HG03039 (cell line): ENCODE results near the gene C4orf54.

Experiments
- ATAC-seq: cut with Tn5 transposase; IDR thresholded peaks from one replicate; pipeline ENCODE4 v1.9.1; 2021; ENCODE audit warnings: mild to moderate bottlenecking, moderate library complexity; ENCODE audit not compliant: unreplicated experiment

C4orf54 gene

DNA sequence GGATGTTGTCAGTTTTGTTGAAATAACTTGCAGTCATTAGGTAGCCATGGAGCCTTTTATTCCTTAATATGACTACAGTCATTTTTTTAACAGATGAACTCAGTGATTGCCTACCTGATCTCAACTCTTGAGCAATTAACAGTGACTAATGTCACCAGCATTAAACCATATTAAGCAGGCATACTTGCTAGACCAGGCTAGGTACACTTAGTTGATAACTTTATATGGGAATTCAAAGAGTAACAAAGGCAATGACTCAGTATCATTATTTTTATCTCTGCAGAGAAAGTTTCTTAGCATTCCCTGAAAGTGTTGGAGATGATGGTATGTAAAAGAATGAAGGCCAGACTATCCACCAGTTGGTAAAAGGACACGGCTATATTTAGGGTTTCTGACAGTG lies at the start of gene C4orf54:
Gene C4orf54, minus strand, starts transcription at position 31 of the 400 bp plus-strand sequence. CDS start 3,180 bp downstream, outside the sequence.
- no peak for ATAC-seq

DNA sequence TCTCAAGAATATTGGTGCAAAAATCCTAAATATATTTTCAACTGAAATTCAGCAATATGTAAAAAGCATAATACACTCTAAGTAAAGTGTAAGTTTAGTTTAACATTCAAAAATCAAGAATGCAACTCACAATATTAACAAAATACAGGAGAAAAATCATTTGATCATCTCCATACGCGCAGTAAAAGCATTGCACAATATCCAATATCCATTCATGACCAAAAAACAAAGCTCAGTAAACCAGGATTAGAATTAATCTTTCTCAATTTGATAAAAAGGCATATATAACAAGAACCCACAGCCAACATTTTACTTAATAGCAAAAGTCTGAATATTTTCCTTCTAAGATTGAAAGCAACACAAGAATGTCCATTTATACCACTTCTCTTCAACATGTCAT lies 48.3 kb upstream of the C4orf54 start:
- ATAC-seq: no peak

DNA sequence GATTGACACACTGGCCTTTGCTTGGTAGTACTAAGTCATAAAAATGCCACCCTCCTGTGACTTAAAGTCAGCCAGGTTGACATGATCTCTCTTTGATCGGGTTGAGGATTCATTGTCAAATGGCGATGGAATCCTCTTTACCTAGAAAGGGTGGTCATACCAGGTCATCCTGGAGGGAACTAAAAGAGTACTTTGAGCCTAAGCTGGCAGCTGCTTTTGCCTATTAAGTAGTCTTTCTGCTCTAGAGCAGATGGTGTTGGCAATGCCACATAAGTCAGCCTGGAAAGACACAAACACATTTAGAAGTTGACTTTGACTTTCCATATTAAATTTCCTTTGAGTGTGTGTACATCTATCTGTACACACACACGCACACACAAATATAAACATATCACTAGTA lies 39.2 kb upstream of the C4orf54 start:
- no peak for ATAC-seq

- no peak for ATAC-seq
Measured at GRCh38 chr4:99693140-99693539, 35.5 kb upstream of the C4orf54 start.

DNA sequence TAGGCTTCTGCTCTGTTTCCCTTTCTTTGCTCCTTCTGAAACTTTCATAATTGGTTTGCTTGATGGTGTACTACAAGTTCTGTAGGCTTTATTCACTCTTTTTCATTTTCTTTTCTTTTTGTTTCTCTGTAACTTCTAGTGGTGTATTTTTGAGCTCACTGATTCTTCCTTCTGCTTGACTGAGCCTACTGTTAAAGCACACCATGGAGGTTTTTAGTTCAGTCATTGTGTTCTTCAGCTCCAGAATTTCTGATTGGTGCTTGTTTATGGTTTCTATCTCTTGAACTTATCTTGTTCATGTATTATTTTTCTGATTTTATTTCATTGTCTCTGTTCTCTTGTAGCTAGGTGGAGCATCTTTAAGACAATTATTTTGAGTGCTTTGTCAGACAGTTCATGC lies 33.4 kb upstream of the C4orf54 start:
- ATAC-seq: no peak

- ATAC-seq: no peak
Measured at GRCh38 chr4:99690472-99690871, 32.8 kb upstream of the C4orf54 start.

DNA sequence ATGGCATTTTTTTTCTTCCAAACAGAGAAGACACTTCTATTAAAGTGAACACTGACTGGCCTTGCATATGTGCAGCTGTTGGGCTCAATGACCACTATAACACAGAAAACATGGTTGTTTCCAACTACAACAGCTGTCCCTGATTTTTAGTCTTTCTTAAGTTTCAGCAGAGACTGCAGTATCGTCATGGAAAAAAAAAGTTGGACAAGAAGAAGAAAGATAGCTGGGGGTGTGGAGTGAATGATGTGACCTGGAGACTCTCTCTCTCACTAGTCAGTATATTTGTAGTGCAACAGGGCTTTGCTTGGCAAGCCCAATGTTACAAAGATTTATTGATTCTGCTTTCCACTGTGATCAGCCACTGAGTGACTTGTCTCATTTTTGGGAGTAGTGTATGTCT lies 29.5 kb upstream of the C4orf54 start:
- no peak for ATAC-seq

DNA sequence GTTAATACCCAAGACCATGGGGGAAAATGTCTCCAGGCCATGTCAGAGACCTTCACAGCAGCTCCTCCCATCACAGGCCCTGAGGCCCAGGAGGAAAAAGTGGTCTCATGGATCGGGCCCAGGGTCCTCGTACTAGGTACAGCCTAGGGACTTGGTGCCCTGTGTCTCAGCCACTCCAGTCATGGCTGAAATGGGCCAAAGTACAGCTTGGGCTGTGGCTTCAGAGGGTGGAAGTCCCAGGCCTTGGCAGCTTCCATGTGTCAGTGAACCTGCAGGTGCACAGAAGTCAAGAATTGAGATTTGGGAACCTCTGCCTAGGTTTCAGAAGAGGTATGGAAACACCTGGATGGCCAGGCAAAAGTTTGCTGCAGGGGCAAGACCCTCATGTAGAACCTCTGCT lies 27.6 kb upstream of the C4orf54 start:
- no peak for ATAC-seq

- ATAC-seq: no peak
Measured at GRCh38 chr4:99683895-99684294, 26.3 kb upstream of the C4orf54 start.

- no peak for ATAC-seq
Measured at GRCh38 chr4:99679976-99680375, 22.3 kb upstream of the C4orf54 start.

GRCh38 chr4:99679204-99679603 lies 21.6 kb upstream of the C4orf54 start:
- ATAC-seq: no peak

- no peak for ATAC-seq
Measured at GRCh38 chr4:99677161-99677560, 19.5 kb upstream of the C4orf54 start.

- ATAC-seq: no peak
Measured at GRCh38 chr4:99670409-99671073, 12.9 kb upstream of the C4orf54 start.

GRCh38 chr4:99669084-99669483 lies 11.5 kb upstream of the C4orf54 start:
- ATAC-seq: no peak

DNA sequence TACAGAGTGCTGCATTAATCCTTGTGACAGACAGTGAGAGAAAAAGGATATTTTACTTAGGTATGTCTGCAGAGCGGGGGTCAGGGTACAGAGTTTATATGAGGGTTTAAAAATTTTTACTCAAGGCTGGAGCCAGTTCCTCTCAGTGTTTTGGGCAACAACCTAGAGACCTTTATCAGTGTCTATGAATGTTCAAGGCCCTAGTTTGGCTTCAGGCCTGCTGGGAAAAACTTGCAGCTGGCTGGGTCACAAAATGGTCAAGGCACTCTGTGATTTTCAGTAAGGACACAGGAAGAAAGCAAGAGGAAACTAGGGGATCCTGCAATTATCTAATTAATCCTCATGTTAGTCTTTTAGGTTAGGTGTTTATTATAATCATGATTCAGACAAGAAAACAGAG lies 10.8 kb upstream of the C4orf54 start:
- ATAC-seq: no peak

DNA sequence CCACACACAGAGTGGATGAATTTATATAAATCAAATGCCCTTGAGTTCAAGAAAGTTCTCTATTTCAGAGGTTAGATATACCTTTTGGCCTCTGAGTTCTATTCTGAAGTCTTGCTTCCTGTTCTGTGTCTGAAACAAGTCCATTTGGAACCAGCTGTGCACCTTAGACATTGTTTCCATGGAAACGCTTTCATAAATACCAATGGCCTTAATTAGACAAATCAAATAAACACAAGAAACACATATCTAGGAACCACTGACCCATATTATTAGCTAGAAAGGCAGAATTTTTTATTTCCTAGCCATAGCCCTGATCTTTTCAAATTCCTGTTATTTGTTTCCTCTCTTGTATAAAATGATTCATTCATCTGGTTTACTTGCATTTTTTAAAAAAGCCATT lies 8.4 kb upstream of the C4orf54 start:
- no peak for ATAC-seq

DNA sequence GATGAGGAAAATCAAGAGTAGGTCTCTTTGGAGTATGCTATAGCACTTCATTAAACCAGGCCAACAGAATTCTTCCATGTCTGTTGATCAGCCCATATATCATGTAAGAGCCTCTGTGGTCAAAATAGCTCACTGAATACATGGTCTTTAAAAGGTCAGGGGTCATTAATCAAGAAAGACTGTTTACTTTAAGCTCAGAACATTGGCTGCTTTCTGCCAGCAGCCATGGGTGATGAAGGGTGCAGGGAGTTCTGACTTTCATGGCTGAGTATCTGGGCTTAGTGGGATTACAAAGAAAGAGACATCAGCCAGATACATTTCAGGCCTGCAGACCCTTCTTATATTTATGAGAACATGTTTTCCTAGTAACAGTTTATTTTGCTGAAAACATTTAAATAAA lies 7.1 kb upstream of the C4orf54 start:
- ATAC-seq: no peak

GRCh38 chr4:99661907-99662306 lies 4.3 kb upstream of the C4orf54 start:
- no peak for ATAC-seq

- ATAC-seq: no peak
Measured at GRCh38 chr4:99658666-99659065, 1.0 kb upstream of the C4orf54 start.

GRCh38 chr4:99655308-99656081 lies 2.1 kb downstream of the C4orf54 start:
- ATAC-seq: no peak

- no peak for ATAC-seq
Measured at GRCh38 chr4:99654361-99654761, 3.3 kb downstream of the C4orf54 start.

- ATAC-seq: no peak
Measured at GRCh38 chr4:99653916-99654315, 3.7 kb downstream of the C4orf54 start.
